ENCODE results near the gene PRKCE. TPM values are rescaled to one million over a fixed set of nuclear protein-coding genes. Genes with fewer than 3 reads are reported as not detected.

Gene PRKCE
- total RNA-seq, 2 experiments from 2014 or later = 17.0 to 42.1 TPM

DNA sequence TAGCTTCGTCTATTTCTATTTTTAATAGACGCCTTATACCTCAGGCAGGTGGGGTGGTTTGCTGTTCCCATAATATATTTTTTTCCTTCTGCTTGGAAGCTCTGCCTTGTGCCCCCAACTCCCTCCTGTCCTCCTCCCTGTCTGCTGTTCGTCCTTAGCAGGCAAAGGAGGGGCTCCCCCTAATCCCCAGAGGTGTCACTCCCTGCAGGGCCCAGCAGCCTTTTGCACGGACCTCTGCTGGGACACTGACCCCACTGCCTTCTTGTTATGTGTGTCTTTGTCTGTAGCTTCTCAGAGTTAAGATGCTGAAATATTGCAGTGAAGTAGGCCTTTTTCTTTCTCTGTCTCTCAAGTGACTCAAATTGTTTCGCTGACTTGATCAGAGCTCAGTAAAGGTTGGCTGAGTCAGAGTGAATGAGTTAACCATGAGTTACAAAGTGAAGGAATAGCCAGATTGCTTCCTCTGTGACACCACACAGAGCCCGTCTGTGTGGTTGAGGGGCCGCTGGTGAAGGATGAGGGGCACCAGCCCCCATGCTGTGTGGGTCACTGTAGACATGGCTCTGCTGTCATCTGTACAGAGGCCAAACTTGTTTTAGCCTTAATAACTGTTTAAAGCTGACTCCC is 47.7 kb downstream of the PRKCE start:
- intact Hi-C loops (cut with micrococcal nuclease; ENCODE audit: unreplicated experiment) = no loop called here
- no peak overlapping the region for H3K4me3 ChIP-seq (ENCODE audit: low read depth, low read length, poor library complexity, severe bottlenecking)
- no peaks in the 10 kb centered on the region for H3K36me3 ChIP-seq (ENCODE audit: insufficient read depth, low read length)
- CTCF ChIA-PET (ENCODE audit: unreplicated experiment) = no interaction called here
- no peaks in the 10 kb centered on the region for H3K9me2 ChIP-seq (ENCODE audit: insufficient read depth, low read length)
- POLR2A ChIA-PET = interaction anchor here (1.1 to 2.5 kb wide), 5 partner anchors 10 to 49 kb away, joined by 3 to 7 read pairs (median 4); no protein-coding TSS in a partner anchor
- H3K27ac ChIP-seq (ENCODE audit: low read depth, low read length, poor library complexity, severe bottlenecking) = no peak overlapping the region
- no peaks in the 10 kb centered on the region for H4K20me1 ChIP-seq (ENCODE audit: insufficient read depth, low read length)
- H3K4me2 ChIP-seq (ENCODE audit: low read length) = peak overlapping the region; percentile 44; the same call in 1 of the 2 replicates
- BruUV-seq (replicated peaks) = no TSS peak
- H3K9me3 ChIP-seq (ENCODE audit: low read length) = no peaks in the 10 kb centered on the region
- peaks cover 38% of the 10 kb centered on the region for H3K4me1 ChIP-seq (ENCODE audit: insufficient read depth, low read length, poor library complexity, severe bottlenecking)
- no peaks in the 10 kb centered on the region for H3K79me2 ChIP-seq (ENCODE audit: insufficient read depth, low read depth, low read length)
- no peak for DNase-seq (ENCODE audit: low spot score)
- TF ChIP-seq, protein P1, sequence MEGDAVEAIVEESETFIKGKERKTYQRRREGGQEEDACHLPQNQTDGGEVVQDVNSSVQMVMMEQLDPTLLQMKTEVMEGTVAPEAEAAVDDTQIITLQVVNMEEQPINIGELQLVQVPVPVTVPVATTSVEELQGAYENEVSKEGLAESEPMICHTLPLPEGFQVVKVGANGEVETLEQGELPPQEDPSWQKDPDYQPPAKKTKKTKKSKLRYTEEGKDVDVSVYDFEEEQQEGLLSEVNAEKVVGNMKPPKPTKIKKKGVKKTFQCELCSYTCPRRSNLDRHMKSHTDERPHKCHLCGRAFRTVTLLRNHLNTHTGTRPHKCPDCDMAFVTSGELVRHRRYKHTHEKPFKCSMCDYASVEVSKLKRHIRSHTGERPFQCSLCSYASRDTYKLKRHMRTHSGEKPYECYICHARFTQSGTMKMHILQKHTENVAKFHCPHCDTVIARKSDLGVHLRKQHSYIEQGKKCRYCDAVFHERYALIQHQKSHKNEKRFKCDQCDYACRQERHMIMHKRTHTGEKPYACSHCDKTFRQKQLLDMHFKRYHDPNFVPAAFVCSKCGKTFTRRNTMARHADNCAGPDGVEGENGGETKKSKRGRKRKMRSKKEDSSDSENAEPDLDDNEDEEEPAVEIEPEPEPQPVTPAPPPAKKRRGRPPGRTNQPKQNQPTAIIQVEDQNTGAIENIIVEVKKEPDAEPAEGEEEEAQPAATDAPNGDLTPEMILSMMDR (conservative IDR thresholded peaks at IDR 0.05; ENCODE audit: low read length) = no peak
- no peak for TF ChIP-seq EZH2phosphoT487 (IDR thresholded peaks at IDR 0.05; ENCODE audit: borderline replicate concordance, low read depth, low read length)
- no peak overlapping the region for H2AFZ ChIP-seq (ENCODE audit: low read length)

DNA sequence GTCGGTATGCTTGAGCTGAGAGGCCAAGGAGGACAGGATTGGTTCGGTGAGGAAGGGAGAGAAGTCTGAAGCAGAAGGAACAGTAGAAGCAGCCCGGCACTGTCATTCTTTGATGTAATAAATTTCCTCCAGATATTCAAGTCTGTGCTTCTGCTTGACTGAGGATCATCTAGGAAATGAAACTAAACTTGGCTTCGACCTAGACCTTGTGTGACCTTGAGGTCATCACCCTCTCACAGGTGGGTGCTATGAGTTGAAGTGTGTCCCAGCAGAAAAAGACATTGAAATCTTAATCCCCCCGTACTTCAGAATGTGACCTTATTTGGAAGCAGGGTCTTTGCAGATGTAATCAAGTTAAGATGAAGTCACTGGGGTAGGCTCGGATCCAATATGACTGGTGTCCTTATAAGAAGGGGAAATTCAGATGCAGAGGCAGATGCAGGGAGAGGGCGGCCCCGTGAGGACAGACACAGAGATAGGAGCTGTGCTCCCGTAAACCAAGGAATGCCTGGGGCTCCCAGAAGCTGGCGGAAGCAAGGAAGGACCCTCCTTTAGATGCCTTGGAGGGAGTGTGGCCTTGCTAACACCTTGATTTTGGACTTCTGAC is 49.0 kb downstream of the PRKCE start:
- Histone ChIP-seq H3K79me2 (ENCODE audit: insufficient read depth, low read depth, low read length) (no peaks in the 10 kb centered on the region), H2AFZ (ENCODE audit: low read length) (0 out of 2 replicates have a peak overlapping the region, but pooled peaks have one; percentile 2), H3K9me2 (ENCODE audit: insufficient read depth, low read length) (no peaks in the 10 kb centered on the region), H4K20me1 (ENCODE audit: insufficient read depth, low read length) (no peaks in the 10 kb centered on the region), H3K4me1 (ENCODE audit: insufficient read depth, low read length, poor library complexity, severe bottlenecking) (peaks cover 38% of the 10 kb centered on the region), H3K4me2 (ENCODE audit: low read length) (peak overlapping the region; percentile 44), H3K9me3 (ENCODE audit: low read length) (no peaks in the 10 kb centered on the region), H3K36me3 (ENCODE audit: insufficient read depth, low read length) (no peaks in the 10 kb centered on the region), H3K4me3 (ENCODE audit: low read depth, low read length, poor library complexity, severe bottlenecking) (no peak overlapping the region), H3K27ac (ENCODE audit: low read depth, low read length, poor library complexity, severe bottlenecking) (no peak overlapping the region)
- DNase-seq (ENCODE audit: low spot score) = peak; percentile 42
- ChIA-PET POLR2A (interaction anchor here (0.6 to 1.2 kb wide), 2 partner anchors 17 to 23 kb away, joined by 3 to 4 read pairs; no protein-coding TSS in a partner anchor), CTCF (ENCODE audit: unreplicated experiment) (interaction anchor here (0.5 kb wide), 1 partner anchor 52 kb away, joined by 18 read pairs; no protein-coding TSS in a partner anchor)
- intact Hi-C loops (cut with micrococcal nuclease; ENCODE audit: unreplicated experiment) = no loop called here
- TF ChIP-seq, protein P1 (conservative IDR thresholded peaks at IDR 0.05; ENCODE audit: low read length) = no peak
- TF ChIP-seq EZH2phosphoT487 (IDR thresholded peaks at IDR 0.05; ENCODE audit: borderline replicate concordance, low read depth, low read length) = no peak
- BruUV-seq (replicated peaks) = no TSS peak

DNA sequence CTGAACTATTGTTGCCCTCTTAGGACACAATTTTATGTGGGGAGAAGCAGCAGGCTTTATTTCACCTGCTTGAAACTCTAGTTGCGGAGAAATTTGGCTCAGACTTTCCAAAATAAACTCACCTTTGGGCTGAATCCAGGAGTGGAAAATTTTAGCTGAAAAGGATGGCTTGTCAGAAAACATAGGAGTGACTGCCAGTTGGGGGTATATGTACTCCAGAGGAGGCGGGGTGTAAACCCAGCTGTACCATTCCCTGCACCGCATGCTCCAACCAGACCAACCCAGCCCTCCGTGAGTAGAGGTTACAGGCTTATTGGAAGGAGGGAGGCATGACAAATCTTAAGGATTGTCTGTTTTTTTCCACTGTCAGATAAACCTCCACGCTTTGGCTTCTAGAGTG is 53.8 kb downstream of the PRKCE start:
- Histone ChIP-seq H3K79me2 (ENCODE audit: insufficient read depth, low read depth, low read length) (no peaks in the 10 kb centered on the region), H3K27ac (ENCODE audit: low read depth, low read length, poor library complexity, severe bottlenecking) (no peak overlapping the region), H2AFZ (ENCODE audit: low read length) (no peak overlapping the region), H3K9me3 (ENCODE audit: low read length) (no peaks in the 10 kb centered on the region), H3K9me2 (ENCODE audit: insufficient read depth, low read length) (no peaks in the 10 kb centered on the region), H4K20me1 (ENCODE audit: insufficient read depth, low read length) (no peaks in the 10 kb centered on the region), H3K4me3 (ENCODE audit: low read depth, low read length, poor library complexity, severe bottlenecking) (no peak overlapping the region), H3K36me3 (ENCODE audit: insufficient read depth, low read length) (no peaks in the 10 kb centered on the region), H3K4me1 (ENCODE audit: insufficient read depth, low read length, poor library complexity, severe bottlenecking) (peaks cover 7% of the 10 kb centered on the region), H3K4me2 (ENCODE audit: low read length) (no peak overlapping the region)
- CTCF ChIA-PET (ENCODE audit: unreplicated experiment) = no interaction called here
- POLR2A ChIA-PET = no interaction called here
- TF ChIP-seq EZH2phosphoT487 (IDR thresholded peaks at IDR 0.05; ENCODE audit: borderline replicate concordance, low read depth, low read length) = no peak
- TF ChIP-seq, protein P1 (conservative IDR thresholded peaks at IDR 0.05; ENCODE audit: low read length) = no peak
- DNase-seq (ENCODE audit: low spot score) = no peak
- intact Hi-C loops (cut with micrococcal nuclease; ENCODE audit: unreplicated experiment) = no loop called here
- no TSS peak for BruUV-seq (replicated peaks)

All from OCI-LY7 (cell line).